GM23248 (cell line): ENCODE data around the gene ZNF132. TPM values are rescaled to one million over a fixed set of nuclear protein-coding genes. Genes with fewer than 3 reads are reported as not detected.

Source experiments
- DNase-seq: peaks from one replicate; pipeline ENCODE4 v3.0.0-alpha.2; 2015
- H2AFZ ChIP-seq: fragments of 200-600 bp; sonication (generic); 2 replicates; pipeline ENCODE4 v1.6.1; 2016; ENCODE audit warnings: antibody characterized with exemption
- H3F3A ChIP-seq: fragments of 200-600 bp; sonication (generic); 2 replicates; pipeline ENCODE4 v1.6.1; 2016; ENCODE audit warnings: mild to moderate bottlenecking, antibody characterized with exemption, mixed run types; ENCODE audit not compliant: insufficient read depth
- H3K27ac ChIP-seq: fragments of 200-600 bp; sonication (generic); 2 replicates; pipeline ENCODE4 v1.5.1; 2016; ENCODE audit warnings: mild to moderate bottlenecking
- H3K27me3 ChIP-seq: fragments of 200-600 bp; sonication (generic); replicated peaks from 2 replicates; pipeline ENCODE4 v1.6.1; 2016; ENCODE audit warnings: mild to moderate bottlenecking; ENCODE audit not compliant: insufficient read depth
- H3K36me3 ChIP-seq: fragments of 200-600 bp; sonication (generic); 2 replicates; pipeline ENCODE4 v1.6.1; 2016; ENCODE audit warnings: low read depth, mild to moderate bottlenecking
- H3K4me1 ChIP-seq: fragments of 200-600 bp; sonication (generic); 2 replicates; pipeline ENCODE4 v1.6.1; 2016; ENCODE audit warnings: mild to moderate bottlenecking; ENCODE audit not compliant: insufficient read depth
- H3K4me2 ChIP-seq: fragments of 200-600 bp; sonication (generic); one replicate; pipeline ENCODE4 v1.6.1; 2016; ENCODE audit warnings: mild to moderate bottlenecking; ENCODE audit not compliant: unreplicated experiment
- H3K4me3 ChIP-seq: fragments of 200-600 bp; sonication (generic); 2 replicates; pipeline ENCODE4 v1.5.1; 2016; ENCODE audit warnings: mild to moderate bottlenecking
- H3K79me2 ChIP-seq: fragments of 200-600 bp; sonication (generic); 2 replicates; pipeline ENCODE4 v1.6.1; 2016; ENCODE audit warnings: mild to moderate bottlenecking; ENCODE audit not compliant: insufficient read depth
- H3K9ac ChIP-seq: fragments of 200-600 bp; sonication (generic); 2 replicates; pipeline ENCODE4 v1.6.1; 2016; ENCODE audit warnings: mild to moderate bottlenecking
- H3K9me2 ChIP-seq: fragments of 200-600 bp; sonication (generic); 2 replicates; pipeline ENCODE4 v1.6.1; 2016; ENCODE audit warnings: mixed run types, mild to moderate bottlenecking, moderate library complexity; ENCODE audit not compliant: insufficient read depth
- H3K9me3 ChIP-seq: fragments of 200-600 bp; sonication (generic); one replicate; pipeline ENCODE4 v1.6.1; 2017; ENCODE audit warnings: low read depth
- H4K20me1 ChIP-seq: fragments of 200-600 bp; sonication (generic); 2 replicates; pipeline ENCODE4 v1.6.0; 2016; ENCODE audit not compliant: insufficient read depth
- EZH2 ChIP-seq: fragments of 200-600 bp; sonication (generic); IDR thresholded peaks from 2 replicates; pipeline ENCODE4 v1.6.1; 2018; ENCODE audit warnings: antibody characterized with exemption, mild to moderate bottlenecking; ENCODE audit not compliant: insufficient read depth, poor library complexity, severe bottlenecking
- EZH2phosphoT487 ChIP-seq: fragments of 200-600 bp; sonication (generic); IDR thresholded peaks from 2 replicates; pipeline ENCODE4 v1.6.1; 2018; ENCODE audit warnings: antibody characterized with exemption, moderate library complexity, mild to moderate bottlenecking, low read depth; ENCODE audit not compliant: insufficient read depth
- WGBS, 2 experiments: methylation state at CpG; one replicate each; pipeline ENCODE4 v1.1.6; 2015 to 2017; ENCODE audit warnings: low lambda C conversion rate in 2 of 2, low coverage in 1 of 2; ENCODE audit errors: missing lambda C conversion rate in 2 of 2; 5-methylcytosine and 5-hydroxymethylcytosine counted together
- in situ Hi-C: fragments of 300-500 bp; cut with MboI; formaldehyde crosslinking; loops from 2 replicates; pipeline ENCODE4 v1.15.0; 2020
- polyA plus RNA-seq: library from polyadenylated mRNA; unstranded; fragments of >200 nt; fragmentation: Nextera tagmentation; extraction: Ambion mirVana; gene quantifications from 2 replicates; pipeline ENCODE4 v1.2.1, GENCODE V29; 2016
- total RNA-seq: library from RNA; depleted of rRNA; stranded (reverse); fragments of >200 nt; shearing (Covaris generic); gene quantifications from 2 replicates; pipeline ENCODE4 v1.2.3, GENCODE V29; 2014

ZNF132 gene
- total and polyA plus RNA-seq, 2 experiments from 2014 or later, result 4.5 to 6.1 TPM

DNA sequence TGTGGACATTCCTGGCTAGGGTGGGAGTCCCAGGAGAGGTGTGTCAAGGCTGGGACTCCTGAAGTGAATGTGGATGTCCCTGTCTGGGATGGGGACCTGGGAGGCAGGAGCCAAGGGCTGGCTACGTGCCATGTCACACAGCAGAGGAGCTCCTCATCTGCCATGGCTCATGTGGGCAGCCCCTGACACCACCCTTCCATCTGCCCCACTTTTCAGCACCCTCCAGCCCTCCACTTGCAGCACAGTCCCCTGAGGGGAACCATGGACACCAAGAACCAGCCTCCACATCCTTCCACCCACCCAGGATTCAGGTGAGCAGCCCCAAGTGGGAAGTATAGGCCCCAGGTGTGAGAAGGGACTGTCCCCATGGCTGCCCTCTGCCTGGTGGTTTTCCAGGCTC is 37.9 kb upstream of the ZNF132 start:
- Histone ChIP-seq H3K27ac (no peak overlapping the region), H2AFZ (no peak overlapping the region), H3K36me3 (no peaks in the 10 kb centered on the region), H3K9me3 (no peaks in the 10 kb centered on the region), H3K9ac (no peak overlapping the region), H3K4me2 (no peak overlapping the region), H3F3A (peaks cover 21% of the 10 kb centered on the region), H3K4me1 (peaks cover 16% of the 10 kb centered on the region), H3K4me3 (no peak overlapping the region), H3K9me2 (no peaks in the 10 kb centered on the region), H4K20me1 (no peaks in the 10 kb centered on the region), H3K27me3 (no peaks in the 10 kb centered on the region), H3K79me2 (no peaks in the 10 kb centered on the region)
- no peak for DNase-seq
- in situ Hi-C loops, result no loop called here
- 93 to 100% methylated on average over 1 of the region's 1 CpG for WGBS, 2 experiments
- TF ChIP-seq EZH2phosphoT487, result no peak
- TF ChIP-seq EZH2, result no peak

DNA sequence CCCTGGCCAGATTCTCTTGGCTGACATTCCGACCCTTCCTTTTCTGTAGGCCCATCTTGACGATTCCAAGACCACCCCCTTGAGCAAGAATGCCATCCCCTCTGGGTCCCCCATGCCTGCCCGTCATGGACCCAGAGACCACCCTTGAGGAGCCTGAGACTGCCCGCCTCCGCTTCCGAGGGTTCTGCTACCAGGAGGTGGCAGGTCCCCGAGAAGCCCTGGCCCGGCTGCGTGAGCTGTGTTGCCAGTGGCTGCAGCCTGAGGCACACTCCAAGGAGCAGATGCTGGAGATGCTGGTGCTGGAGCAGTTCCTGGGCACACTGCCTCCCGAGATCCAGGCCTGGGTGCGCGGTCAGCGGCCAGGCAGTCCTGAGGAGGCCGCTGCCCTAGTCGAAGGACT is 37.2 kb upstream of the ZNF132 start:
- WGBS, 2 experiments, result 74 to 78% methylated on average over 15 of the region's 15 CpGs
- Histone ChIP-seq H4K20me1 (no peaks in the 10 kb centered on the region), H3K9me3 (no peaks in the 10 kb centered on the region), H3K4me2 (peak overlapping the region; percentile 73), H3K9me2 (no peaks in the 10 kb centered on the region), H3K27me3 (no peaks in the 10 kb centered on the region), H3K4me1 (peaks cover 16% of the 10 kb centered on the region), H3K4me3 (peak overlapping the region; percentile 76), H3K27ac (peak overlapping the region; percentile 94), H3F3A (peaks cover 21% of the 10 kb centered on the region), H3K36me3 (no peaks in the 10 kb centered on the region; the same call in 1 of the 2 replicates), H3K79me2 (no peaks in the 10 kb centered on the region), H2AFZ (peak overlapping the region; percentile 73), H3K9ac (peak overlapping the region; percentile 88)
- no peak for DNase-seq
- in situ Hi-C loops, result no loop called here
- TF ChIP-seq EZH2 (no peak), EZH2phosphoT487 (no peak)

DNA sequence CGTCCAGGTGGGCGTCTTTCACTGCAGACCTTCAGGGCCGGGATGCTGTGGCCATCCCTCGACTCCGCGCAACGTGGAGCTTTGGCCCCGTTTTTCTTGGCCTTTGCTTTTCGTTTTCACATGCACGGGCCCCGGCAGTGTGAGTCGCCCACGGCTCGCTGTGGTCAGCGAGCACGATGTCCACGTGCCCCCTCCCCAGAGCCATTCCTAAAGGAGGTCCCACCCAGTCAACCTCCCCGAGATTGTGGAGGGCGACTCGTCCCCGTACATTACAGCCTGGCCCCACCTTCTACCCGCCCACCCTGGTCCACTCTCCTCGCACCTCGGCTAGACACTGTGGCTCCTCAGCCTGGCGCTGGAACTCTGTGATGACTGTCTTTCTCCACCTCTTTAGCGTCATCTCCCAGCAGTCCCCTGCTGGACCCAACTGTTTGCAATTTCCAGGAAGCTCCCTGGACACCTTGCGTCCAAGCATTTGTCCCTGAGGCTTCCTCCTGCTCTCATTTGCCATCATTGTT is 36.6 kb upstream of the ZNF132 start:
- peaks cover 16% of the 10 kb centered on the region for H3K4me1 ChIP-seq
- H3K4me3 ChIP-seq, result peak overlapping the region; percentile 76
- in situ Hi-C loops, result no loop called here
- no peak for TF ChIP-seq EZH2
- no peak for TF ChIP-seq EZH2phosphoT487
- peak overlapping the region; percentile 73 for H3K4me2 ChIP-seq
- no peaks in the 10 kb centered on the region for H3K9me3 ChIP-seq
- H3K79me2 ChIP-seq, result no peaks in the 10 kb centered on the region
- 1% methylated on average over 23 to 27 of the region's 27 CpGs for WGBS, 2 experiments
- no peaks in the 10 kb centered on the region for H3K9me2 ChIP-seq
- peak; percentile 80 for DNase-seq
- H3K9ac ChIP-seq, result peak overlapping the region; percentile 88
- H2AFZ ChIP-seq, result peak overlapping the region; percentile 73
- peak overlapping the region; percentile 94 for H3K27ac ChIP-seq
- H3K36me3 ChIP-seq, result no peaks in the 10 kb centered on the region; the same call in 1 of the 2 replicates
- H3K27me3 ChIP-seq, result no peaks in the 10 kb centered on the region
- peaks cover 21% of the 10 kb centered on the region for H3F3A ChIP-seq
- no peaks in the 10 kb centered on the region for H4K20me1 ChIP-seq

DNA sequence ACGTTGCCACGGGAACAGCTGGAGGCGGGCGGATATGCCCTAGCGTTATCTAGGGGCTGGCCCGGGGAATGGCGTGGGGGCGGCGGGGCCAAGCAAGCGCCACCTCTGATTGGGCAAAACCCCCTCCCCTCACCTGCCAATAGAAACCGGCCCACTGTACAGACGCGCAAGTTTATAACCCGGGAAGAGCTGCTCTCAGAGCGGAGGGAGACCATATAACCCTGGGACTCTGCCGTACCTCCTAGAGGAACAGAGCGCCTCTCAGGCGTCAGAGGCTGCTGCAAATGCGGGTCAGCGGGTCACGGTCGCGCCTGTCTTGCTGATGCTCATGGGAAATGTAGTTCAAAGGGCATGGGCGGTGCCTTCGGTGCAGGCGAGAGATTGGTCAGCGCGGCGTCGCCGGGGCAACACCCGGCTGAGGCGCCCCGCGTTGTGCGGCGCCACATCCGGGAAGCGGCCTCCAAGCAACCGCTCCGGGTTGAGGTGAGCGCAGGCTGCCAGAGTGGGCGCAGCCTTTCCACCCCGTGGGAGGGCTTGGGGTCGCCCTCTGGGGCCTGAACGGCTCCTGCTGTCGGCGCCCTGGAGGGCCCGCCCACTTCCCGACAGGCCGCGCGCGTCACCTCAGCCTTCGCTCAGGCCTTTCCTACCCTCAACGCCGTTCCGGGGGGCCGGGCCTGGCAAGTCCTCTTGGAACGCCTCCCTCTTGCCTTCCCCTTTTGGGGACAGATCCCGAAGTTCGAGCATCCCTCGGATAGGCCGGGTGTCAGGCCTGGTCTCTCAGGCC is 36.0 kb upstream of the ZNF132 start, which contains the start of gene ZNF446:
ZNF446 (plus strand) TSS at position 639 of the 784 bp plus-strand sequence. CDS start 867 bp downstream, outside the sequence.
- H3K9me3 ChIP-seq, result no peaks in the 10 kb centered on the region
- peak within 1 kb of the TSS; percentile 73 for H3K4me2 ChIP-seq
- peaks cover 21% of the 10 kb centered on the region for H3F3A ChIP-seq
- WGBS, 2 experiments, result 1% methylated on average over 53 to 64 of the region's 64 CpGs
- no peaks in the 10 kb centered on the region for H3K9me2 ChIP-seq
- DNase-seq, result peak; percentile 99
- no peaks in the 10 kb centered on the region for H3K79me2 ChIP-seq
- H3K27me3 ChIP-seq, result no peaks in the 10 kb centered on the region
- peak within 1 kb of the TSS; percentile 94 for H3K27ac ChIP-seq
- peak within 1 kb of the TSS; percentile 88 for H3K9ac ChIP-seq
- no peaks in the 10 kb centered on the region; the same call in 1 of the 2 replicates for H3K36me3 ChIP-seq
- in situ Hi-C loops, result no loop called here
- peaks cover 16% of the 10 kb centered on the region for H3K4me1 ChIP-seq
- H2AFZ ChIP-seq, result peak within 1 kb of the TSS; percentile 73
- H3K4me3 ChIP-seq, result peak within 1 kb of the TSS; percentile 76
- no peak for TF ChIP-seq EZH2phosphoT487
- TF ChIP-seq EZH2, result no peak
- no peaks in the 10 kb centered on the region for H4K20me1 ChIP-seq
